ENCODE data around the gene CDK13.
"Not testable (repeated sequence)": the region's sequence is repeated elsewhere in the genome, so short reads cannot be mapped to it uniquely, and the experiment has no call there.

CDK13 gene

DNA sequence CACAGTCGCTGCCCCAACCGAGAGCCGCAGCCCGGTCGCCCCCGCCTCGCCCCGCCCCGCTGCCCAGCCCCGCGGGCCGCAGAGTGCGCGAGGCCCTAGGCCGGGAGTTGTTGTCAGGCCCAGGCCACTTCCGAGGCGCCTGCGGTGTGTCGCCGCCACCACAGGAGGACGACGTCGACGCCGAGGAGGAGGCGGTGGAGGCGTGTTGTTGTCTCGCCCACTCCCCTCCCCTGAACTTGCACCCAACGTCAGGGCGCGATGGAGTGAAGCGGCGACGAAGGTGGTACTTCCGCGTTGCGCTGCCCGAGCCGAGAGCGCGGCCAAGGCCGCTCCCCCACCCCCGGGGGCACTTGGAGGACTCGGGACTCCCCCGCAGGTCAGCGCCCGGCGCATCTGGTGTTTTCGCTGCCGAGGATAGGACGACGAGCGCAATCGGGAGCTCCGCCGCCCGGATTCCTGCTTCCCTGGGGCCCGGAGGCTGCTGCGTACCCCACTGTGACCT is at the start of gene CDK13:
TSS of gene CDK13 (plus strand) at position 286 of the 502 bp plus-strand sequence. CDS start 386 bp downstream, outside the sequence.
- peak; percentile 84 for DNase-seq

DNA sequence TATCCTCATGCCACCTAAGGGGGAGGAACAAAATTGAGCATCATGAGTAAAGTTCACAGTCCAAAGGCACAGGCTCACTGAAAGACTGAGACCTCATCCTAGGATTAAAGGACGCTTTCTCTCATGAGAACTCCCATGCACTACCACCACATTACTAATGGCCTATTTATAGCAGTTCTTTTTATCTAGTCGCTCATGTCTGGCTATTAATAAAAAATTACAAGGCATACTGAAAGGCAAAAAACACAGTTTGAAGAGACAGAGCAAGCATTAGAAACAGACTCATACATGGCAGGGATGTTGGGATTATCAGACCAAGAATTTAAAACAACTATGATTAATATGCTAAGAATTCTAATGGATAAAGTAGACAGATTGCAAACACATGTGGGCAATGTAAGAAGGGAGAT is 46.0 kb upstream of the CDK13 start:
- DNase-seq: no peak

DNA sequence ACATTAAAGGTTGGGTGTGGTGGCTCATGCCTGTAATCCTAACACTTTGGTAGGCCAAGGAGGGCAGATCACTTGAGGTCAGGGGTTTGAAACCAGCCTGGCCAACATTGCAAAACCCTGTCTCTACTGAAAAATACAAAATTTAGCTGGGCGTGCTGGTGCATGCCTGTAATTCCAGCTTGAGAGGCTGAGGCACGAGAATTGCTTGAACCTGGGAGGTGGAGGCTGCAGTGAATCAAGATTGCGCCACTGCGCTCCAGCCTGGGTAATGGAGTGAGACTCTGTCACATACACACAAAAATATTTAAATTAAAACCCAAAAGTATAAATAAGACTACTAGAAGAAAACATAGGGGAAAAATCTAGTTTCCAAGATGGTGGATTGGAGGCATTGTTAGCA is 41.9 kb upstream of the CDK13 start:
- DNase-seq: no peak

DNA sequence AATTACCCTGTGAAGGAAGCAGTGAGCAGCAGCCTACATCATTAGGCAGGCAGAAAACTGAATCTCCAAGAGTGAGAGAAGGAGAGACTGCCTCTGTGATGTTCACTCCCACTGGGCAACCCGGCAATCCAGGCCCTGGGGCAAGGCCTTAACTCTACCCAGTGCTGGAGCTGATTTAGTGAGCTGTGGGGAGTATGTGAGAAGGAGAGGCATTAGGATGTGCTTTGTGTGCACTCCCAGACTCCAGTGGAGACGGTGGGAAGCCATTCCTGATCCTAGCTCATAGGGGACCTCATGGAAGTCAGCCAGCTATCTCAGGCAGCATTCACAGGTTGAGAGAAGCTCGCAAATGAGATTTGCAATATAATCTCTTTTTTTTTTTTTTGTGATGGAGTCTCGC is 41.1 kb upstream of the CDK13 start:
- no peak for DNase-seq

DNA sequence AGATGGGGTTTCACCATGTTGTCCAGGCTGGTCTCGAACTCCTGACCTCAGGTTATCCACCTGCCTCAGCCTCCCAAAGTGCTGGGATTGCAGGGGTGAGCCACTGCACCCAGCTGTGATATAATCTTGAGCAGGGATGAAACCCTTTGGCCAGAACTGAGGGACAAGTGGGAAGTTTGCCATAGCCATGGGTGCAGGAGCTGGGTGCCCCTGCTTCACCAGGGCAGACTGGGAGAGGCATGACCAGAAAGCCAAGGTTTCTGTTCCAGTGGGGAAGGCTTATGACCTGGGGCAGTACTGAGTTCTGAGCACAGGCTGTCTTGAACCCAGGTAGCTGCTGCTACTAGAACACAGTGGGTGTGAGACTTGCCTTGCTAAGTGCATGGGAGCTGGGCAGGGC is 40.5 kb upstream of the CDK13 start:
- DNase-seq: no peak

DNA sequence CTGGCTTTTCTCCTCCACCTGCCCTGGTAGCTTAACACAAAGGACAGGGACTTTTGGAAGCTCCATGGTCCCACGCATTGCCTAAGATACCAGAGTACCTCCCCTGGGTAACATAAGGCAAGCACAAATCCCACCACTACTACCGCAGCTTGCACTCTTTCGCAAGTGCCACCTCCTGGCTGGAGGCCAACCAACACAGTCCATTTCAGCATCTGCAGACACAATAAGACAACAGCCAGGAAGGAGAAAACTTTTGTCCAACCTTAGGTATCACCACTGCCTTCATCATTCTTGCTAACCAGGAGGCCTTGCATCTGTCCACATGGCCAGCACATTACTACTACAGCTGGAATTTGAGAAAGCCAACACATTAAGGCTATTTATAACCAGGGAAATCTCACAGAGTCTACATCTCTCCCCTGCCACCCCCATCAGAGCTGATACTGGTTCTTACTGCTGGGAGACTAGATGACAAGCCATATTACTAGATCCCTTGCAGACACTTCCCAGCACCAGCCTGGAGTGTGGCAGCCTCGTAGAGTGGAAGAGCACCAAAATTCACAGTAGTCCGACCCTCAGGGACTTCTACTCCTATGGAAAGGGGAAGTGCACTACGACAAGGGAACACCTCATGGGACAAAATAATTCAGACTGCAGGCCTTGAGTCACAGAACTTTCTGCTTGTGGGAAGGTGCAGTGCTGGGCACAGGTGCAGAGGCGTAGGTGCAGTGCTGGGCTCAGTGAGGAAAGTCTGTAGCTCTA is 39.8 kb upstream of the CDK13 start:
- DNase-seq: peak; percentile 59

DNA sequence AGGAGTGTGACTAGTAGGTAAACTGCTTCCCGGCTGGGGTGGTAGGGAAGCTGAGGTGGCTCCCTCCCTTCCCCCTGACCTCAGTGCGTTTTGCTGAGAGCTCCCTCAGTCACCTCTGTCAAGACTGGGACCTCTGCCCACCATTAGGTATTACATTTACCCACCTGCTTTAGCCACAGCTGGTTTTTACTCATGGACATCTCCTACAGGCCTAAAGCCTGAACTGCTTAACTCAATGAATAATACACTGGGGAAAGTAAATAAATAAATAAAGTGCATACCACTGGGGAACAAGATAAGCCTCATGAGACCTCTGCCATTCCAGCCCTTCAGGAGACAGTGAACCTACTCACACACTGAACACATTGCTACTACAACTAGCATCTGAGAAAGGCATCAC is 38.9 kb upstream of the CDK13 start:
- no peak for DNase-seq

DNA sequence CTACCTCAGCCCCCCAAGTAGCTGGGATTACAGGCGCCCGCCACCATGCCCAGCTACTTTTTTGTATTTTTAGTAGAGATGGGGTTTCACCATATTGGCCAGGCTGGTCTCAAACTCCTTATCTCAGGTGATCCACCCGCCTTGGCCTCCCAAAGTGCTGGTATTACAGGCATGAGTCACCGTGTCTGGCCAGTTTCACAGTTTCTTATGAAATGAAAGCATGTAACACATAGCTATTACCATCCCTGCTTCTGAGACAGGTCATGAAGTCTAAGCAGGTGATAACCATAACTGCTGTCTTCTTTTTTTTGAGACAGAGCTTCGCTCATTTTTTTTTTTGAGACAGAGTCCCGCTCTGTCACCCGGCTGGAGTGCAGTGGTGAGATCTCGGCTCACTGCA is 34.2 kb upstream of the CDK13 start:
- DNase-seq: not testable (repeated sequence)

DNA sequence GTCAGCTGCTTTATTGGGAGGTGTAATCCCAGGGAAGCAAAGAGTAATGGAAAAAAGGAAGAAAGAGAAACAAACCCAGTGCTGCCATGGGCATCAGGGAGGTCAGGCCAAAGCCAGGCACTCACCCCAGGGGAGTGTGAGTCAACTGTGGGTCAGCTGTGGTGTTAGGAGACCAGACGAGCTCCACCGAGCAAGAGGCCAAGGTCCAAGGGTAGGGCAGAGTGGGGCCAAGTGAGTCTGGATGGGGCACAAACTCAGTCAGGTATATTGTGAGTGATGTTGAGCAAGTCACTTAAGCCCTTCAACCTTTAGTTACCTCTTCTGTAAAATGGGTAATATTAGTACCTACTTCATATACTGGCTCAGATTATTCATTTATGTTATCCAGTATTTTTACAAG is 30.4 kb upstream of the CDK13 start:
- no peak for DNase-seq

DNA sequence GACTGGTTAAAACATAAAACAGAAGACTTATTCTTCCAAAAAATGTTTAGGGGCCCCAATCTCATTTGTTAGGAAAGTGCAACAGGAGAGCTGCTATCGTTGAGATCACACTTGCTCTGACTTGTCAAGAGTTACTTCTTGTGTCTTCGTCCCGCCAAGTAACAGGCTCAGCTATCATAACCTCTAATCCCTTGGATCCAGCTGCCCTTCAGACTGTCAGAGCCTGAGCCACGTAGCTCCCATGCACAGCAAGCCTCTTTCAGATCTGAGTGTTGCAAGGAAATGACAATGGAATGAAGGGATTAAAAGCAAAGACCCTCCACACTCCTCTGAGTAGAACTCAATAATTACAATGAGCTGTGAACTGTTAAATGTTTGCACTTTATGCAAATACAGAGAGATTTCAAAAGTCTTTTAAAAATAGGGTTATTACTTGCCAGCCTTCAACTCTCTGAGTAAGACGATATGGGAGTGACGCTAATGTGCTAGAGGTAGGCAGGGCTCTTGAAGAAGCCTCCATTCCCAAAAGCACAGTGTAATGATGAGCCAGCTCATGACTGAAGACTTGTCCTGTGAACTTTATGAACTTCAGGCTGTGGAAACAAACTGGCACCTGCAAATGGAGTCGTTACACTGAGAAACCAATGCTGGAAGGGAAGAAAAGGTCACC is 28.4 kb upstream of the CDK13 start:
- DNase-seq: no peak

DNA sequence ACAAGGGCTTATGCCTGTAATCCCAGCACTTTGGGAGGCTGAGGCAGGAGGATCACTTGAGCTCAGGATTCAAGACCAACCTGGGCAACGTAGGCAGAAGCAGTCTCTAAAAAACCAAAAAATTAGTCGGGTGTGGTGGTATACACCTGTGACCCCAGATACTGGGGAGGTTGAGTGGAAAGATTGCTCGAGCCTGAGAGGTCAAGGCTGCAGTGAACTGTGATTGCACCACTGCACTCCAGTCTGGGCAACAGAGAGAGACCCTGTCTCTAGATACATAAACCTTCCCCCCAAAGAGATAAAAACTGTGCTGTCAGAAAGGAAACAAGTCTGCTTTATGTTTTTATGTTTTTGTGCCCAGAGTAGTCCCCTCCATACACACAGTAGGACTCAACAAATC is 27.5 kb upstream of the CDK13 start:
- DNase-seq: no peak

DNA sequence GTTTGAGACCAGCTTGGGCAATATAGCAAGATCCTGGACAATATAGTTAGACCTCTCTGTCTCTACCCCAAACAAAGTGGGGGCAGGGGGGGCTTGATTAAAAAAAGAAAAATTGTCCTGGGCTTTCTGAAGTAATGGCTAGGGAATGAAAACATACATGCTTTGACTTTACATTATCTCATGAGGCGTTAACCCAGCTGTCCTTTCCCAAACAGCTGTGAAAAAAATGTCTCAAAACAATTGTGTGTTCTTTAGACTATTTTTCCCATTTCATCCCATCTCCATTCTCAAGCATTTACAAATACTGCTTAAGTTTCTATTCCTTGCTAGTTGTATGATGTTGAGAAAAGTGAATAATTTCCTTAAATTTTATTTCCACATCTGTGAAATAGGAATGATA is 27.0 kb upstream of the CDK13 start:
- DNase-seq: no peak

DNA sequence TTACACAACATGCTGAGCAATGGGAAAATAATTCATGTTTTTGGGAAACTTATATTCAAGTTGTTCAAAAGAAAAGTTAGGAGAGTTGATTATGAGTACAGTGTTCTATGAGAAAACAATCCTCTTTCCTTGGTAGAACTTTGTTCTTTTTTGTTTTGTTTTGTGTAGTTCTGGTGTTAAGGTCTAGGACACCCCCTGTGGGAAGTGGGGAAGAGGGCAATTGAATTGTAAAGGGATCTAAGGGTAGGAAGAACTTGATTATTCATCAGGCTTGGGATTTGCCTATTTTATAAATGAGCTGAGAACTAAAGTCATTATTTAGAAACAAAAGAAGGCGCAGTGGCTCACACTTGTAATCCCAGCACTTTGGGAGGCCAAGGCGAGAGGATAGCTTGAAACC is 25.9 kb upstream of the CDK13 start:
- no peak for DNase-seq

DNA sequence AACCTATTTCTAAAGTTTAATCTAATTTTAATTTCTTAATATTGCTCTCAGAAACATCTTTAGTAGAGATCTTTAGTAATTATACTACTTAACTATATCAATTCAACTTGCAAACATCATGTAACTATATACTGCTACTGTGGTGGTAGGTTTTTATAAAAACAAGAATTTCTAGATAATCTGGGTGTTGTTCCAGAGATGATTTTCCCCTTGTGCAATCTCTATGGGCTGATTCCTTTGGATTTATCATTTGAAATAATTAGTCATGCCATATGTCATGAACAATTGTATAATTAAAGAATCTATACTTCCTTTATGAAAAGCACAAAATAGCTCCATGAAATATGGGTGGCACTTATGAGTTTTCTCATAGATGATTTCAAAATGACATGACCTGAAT is 23.9 kb upstream of the CDK13 start:
- no peak for DNase-seq

DNA sequence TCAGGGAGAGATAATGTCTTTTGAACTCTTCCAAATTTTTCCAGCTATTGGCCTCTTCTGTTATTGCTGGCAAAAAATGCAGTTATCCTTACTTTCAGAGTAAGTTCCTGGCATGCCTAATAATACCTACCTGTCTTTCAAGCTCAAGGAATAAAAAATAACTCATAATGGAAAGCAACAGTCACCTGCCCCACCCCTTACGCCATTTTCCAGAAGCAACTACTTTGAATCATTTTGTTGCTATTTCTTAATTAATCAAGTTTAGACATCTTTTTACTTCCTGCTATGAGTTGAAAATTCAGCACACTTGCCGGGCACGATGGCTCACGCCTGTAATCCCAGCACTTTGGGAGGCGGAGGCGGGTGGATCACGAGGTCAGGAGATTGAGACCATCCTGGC is 23.0 kb upstream of the CDK13 start:
- DNase-seq: no peak

DNA sequence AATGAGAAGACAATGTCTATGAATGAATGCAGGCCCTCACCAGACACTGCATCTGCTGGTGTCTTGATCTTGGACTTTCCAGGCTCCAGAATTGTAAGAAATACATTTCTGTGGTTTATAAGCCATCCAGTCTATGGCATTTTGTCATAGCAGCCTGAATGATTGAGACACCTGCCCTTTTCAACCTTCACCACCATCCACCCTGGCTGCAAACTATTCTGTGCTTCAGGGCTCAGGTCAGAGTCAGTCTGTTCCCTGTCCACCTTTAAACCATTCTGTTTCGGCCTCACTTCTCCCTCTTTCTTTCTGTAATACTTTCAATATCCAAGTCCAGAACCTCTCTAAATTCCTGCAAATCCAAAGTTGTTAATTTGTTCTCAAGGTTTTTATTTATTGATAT is 15.9 kb upstream of the CDK13 start:
- no peak for DNase-seq

DNA sequence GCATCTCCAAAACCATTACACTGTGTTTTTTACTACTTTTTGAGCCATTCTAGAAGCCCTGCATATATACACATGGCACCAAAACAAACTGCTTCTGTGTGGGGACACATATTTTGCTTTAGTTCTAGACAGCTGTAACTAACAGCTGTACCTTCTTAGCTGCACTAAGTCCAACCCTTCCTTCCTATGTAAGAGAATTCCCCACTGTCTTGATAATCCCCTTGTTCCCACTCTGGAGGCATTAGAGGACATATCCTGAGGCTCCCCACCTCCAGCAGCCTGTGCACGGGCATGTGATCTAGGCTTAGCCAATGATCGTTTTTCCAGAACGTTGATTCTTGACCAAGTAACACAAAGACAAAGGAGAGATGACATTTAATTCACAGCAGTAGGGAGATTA is 13.3 kb upstream of the CDK13 start:
- no peak for DNase-seq

DNA sequence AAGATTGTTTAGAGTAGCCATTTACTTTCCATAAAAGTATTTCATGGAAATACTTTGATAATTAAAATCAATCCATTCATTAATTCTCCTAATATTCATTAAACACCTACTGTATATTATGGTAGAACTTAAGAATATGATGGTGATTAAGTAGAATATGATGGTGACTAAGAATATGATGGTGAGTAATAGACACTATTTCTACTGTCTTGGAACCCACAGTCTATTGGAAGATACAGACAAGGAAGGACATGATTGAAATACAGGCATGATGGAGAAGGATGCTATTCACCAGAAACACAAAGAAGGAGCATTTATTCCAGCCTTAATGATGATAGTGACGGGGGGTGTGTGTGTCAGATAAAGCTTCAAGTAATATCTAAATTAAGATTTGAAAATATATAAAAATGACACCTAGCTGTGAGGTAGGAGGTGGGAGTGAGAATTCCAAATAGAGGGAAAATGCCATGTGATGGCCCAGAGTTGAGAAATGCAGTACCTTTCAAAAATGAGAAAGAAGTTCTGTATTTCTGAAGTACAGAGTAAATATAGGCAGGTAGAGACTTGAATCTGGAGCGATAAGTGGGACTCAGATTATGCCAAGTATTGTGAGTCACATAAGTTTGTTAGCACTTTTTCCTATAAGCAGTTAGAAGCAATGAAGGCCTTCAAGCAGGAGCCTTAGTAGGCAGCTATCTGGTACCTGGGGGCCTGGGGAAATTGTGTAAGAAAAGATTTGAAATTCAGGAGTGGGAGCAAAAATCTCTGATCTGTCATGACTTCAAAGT is 12.5 kb upstream of the CDK13 start:
- DNase-seq: no peak

DNA sequence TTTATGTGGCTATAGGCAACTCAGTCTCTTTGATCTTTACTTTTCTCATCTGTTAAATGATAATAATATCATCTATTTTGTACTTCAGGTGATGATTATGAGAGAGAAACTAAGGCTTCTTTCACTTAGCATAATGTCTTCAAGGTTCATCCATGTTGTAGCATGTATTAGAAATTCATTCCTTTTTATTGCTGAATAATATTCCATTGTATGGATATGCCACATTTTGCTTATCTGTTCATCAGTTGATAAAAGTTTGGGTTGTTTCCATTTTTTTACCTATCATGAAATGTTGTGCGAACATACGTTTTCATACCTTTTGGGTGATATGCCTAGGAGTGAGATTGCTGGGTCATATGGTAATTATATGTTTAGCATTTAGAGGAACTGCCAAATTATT is 7.2 kb upstream of the CDK13 start:
- no peak for DNase-seq

DNA sequence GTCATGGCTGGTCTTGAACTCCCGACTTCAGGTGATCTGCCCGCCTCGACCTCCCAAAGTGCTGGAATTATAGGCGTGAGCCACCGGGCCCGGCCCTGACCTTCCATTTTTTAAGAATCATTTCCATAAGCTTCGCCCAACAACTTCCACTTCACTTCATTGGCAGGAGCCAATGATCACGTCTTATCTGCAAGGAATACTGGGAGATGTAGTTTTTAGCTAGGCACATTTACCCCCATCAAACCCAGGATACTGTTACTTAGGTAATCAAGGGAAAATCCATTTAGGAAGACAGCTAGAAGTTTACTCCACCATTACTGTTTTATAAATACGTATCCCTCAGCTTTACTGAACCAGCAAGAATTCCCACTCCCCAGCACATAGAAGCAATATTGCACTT is 3.4 kb upstream of the CDK13 start:
- no peak for DNase-seq

DNA sequence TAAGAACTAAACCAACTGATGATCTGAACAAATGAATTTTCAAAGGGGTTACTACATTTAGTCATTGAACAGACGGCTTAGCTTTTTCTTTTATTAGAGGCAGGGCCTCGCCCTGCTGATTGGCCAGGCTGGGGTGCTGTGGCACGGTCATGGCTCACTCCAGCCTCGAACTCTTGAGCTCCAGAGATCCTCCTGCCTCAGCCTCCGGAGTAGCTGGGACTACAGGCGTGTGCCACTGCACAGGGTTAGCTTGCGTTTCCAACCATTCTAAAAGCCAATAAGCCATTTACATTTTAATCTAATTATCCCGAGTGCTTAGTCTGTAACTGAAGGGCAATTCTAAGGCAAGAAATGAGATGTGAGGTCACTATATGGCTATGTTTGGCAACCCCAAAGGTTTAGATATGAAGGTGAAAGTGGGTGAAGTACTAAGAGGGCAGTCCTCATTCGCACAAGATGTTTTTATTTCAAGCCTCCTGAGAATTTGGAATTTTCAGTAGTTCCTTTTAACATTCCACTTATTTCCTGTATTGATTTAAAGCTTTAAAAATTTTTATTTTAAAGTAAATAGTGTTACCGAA is 1.6 kb upstream of the CDK13 start:
- peak; percentile 69 for DNase-seq

DNA sequence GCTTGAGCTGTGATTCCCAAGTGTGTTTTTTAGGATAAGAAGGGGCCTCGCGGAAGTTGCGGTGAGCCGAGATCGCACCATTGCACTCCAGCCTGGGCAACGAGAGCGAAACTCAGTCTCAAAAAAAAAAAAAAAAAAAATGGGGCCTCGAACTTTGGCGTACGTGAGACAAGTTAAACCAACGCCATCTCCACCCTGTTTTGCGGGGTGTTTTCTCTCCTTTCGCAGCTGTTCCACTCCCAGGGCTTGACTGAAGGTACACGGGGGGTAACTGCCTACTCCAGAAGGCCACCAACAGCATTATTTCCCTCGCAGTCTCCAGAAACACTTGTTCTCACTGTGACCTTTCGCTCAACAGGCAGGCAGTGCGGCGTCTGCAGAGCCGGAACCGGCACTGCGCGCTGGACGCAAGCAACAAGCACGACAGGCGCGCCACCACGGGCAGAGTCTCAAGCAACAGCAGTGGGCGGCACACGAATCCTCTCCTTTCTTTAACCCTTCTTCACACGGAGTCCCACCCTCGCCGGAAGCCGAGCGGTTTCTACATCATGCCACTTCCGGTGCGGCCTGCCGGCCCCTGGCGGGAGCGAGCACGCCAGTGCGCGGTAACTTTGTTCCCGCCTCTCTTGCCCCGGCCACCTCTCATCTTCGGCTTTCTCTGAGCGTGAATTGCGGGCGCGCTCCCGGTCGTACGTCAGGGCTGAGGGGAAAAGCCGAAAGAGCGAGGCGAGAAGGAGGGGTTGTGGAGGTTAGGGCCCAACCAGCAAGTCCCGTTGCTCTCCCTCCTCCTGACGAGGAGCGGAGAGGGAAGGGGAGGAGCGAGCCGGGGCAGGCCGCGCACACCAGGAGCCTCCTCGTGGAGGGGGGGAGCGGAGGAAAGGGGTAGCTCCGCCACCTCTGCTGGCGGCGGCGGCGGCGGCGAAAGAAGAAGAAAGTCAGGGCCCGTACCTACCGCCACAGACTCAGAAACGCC is 814 bp upstream of the CDK13 start:
- DNase-seq: peak; percentile 100
